ENCODE data around the gene CCDC182.

The CCDC182 gene

DNA sequence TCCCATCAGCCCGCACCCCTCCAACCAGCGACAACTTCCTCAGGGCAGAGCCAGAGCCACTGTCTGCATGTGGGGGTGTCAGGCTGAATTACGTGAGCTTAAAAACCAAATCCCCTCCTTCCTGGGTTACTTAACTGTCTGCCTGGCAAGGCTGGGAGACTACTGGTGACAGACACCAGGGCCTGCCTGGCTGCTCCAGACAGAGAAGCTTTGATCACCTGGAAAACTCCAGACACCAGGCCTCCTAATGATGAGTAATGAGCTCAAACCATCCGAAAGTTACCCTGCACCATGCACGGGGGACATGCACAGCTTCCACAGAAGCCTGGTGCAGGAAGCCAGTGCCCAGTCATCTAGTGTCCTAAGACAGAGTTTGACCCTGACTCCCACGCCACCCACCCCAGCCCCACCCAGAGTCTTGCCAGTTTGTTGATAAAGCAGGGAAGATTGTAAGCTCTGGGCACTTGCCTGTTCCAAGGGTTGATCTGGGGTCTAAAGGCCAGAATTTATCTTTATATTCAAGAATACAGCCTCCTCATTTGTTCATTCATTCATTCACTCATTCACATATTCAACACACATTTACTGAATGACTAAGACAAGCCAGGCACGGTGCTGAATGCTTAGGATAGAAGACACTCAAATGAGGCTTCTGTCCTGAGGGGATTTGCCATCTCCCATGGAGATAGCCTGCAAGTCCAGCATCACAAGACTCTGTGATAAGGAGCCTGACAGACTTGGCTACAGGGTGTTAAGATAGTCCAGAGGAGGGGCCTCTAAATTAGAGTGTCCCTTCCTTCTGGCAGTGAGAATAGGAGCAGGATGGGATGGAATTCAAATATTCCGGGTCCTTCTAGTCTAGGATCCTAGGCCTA is 7.2 kb upstream of the CCDC182 start:
- no peaks in the 10 kb centered on the region for H3K9me3 ChIP-seq (ENCODE audit: control insufficient read depth, low read length)
- no peak overlapping the region for H3K4me3 ChIP-seq (ENCODE audit: low read length)
- H3K4me1 ChIP-seq (ENCODE audit: control insufficient read depth, insufficient read depth, low read length), result no peaks in the 10 kb centered on the region
- H3K27me3 ChIP-seq (ENCODE audit: control insufficient read depth, insufficient read depth, low read length), result no peaks in the 10 kb centered on the region
- no peak overlapping the region for H3K9ac ChIP-seq (ENCODE audit: low read length)
- H3K36me3 ChIP-seq (ENCODE audit: control insufficient read depth, insufficient read depth, low read length), result no peaks in the 10 kb centered on the region

DNA sequence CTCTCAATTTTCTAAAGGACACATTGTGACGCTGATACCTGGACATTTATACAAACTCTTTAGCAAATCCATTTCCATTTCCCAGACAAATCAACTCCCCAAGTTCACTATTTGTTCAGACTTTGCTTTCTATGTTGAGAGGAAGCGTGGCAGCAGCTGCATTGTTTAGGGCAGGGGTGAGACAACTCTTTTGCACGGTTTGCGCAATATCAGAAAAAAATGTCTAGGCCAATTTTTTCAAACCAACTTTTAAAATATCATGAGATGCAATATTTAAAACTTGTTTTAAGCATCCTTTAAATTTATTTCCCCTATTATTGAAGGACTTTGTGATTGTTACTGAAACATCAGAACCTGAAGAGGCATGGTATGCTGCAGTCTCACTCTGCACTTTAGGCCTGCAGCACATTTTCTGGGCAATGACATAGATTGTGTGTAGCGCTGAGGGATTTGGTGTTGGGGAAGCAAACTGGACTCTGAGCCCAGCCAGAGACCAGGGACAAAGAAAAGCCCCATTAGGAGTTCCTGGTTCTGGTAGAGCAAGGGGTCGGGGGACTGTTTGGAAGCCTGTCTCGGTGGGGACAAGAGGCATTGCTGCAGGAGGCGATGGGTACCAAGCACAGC is 6.4 kb upstream of the CCDC182 start:
- no peak overlapping the region for H3K4me3 ChIP-seq (ENCODE audit: low read length)
- no peaks in the 10 kb centered on the region for H3K27me3 ChIP-seq (ENCODE audit: control insufficient read depth, insufficient read depth, low read length)
- H3K9me3 ChIP-seq (ENCODE audit: control insufficient read depth, low read length), result no peaks in the 10 kb centered on the region
- H3K36me3 ChIP-seq (ENCODE audit: control insufficient read depth, insufficient read depth, low read length), result no peaks in the 10 kb centered on the region
- no peak overlapping the region for H3K9ac ChIP-seq (ENCODE audit: low read length)
- H3K4me1 ChIP-seq (ENCODE audit: control insufficient read depth, insufficient read depth, low read length), result no peaks in the 10 kb centered on the region

GRCh38 chr17:57750895-57751294 is 5.8 kb upstream of the CCDC182 start:
- Histone ChIP-seq H3K27me3 (ENCODE audit: control insufficient read depth, insufficient read depth, low read length) (no peaks in the 10 kb centered on the region), H3K4me1 (ENCODE audit: control insufficient read depth, insufficient read depth, low read length) (no peaks in the 10 kb centered on the region), H3K9ac (ENCODE audit: low read length) (no peak overlapping the region), H3K9me3 (ENCODE audit: control insufficient read depth, low read length) (no peaks in the 10 kb centered on the region), H3K4me3 (ENCODE audit: low read length) (no peak overlapping the region), H3K36me3 (ENCODE audit: control insufficient read depth, insufficient read depth, low read length) (no peaks in the 10 kb centered on the region)

DNA sequence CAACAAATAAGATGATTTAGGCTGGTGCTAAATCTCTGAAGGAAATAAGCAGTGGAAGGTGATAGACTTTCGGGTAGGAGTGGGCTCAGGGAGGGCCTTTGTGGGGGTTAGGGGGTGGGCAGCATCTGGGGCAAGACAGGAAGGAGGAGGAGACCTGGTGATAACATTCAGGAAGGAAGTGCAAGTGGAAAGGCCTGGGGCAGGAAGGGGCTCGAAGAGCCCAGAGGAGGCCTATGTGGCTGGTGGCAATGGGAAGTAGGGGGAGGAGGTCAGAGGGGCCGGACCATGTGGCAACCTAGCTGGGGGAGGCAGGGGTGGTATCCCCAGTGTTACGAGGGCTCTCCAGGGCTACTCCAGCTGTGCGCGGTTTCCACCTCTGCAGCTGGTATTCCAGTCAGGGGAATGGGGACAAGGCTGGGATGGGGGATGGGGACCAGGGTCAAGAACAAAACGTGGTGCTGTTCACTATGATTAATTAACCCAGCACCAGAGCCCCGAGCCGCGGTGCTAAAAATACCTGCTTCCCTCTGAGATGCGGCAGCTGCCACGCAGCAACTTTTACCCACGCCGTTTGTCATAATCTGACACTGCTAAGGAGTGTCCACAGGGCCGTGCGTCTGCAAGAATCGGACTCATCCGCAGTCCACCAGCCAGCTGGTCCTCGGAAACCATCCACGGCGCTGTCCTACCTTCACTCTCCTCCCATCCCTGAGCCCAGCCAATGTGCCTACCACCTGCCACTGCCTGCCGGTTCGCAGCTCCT is 5.2 kb upstream of the CCDC182 start:
- no peaks in the 10 kb centered on the region for H3K4me1 ChIP-seq (ENCODE audit: control insufficient read depth, insufficient read depth, low read length)
- no peak overlapping the region for H3K4me3 ChIP-seq (ENCODE audit: low read length)
- H3K36me3 ChIP-seq (ENCODE audit: control insufficient read depth, insufficient read depth, low read length), result no peaks in the 10 kb centered on the region
- H3K9me3 ChIP-seq (ENCODE audit: control insufficient read depth, low read length), result no peaks in the 10 kb centered on the region
- H3K27me3 ChIP-seq (ENCODE audit: control insufficient read depth, insufficient read depth, low read length), result no peaks in the 10 kb centered on the region
- no peak overlapping the region for H3K9ac ChIP-seq (ENCODE audit: low read length)

DNA sequence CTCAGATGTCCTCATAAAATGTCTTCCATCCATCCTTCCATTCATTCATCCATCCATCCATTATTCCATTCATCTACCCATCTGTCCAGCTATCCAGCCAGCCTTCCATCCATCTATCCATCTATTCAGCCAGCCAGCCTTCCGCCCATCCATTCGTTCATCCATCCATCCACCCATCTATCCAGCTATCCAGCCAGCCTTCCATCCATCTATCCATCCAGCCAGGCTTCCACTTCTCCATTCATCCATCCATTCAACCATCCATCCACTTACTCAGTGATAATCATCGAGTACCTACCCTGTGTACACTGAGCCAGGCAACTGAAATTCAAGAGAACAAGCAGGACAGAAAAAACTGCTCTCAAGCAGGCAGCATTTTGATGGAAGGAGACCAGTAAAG is 4.6 kb upstream of the CCDC182 start:
- Histone ChIP-seq H3K9ac (ENCODE audit: low read length) (no peak overlapping the region), H3K4me3 (ENCODE audit: low read length) (no peak overlapping the region), H3K27me3 (ENCODE audit: control insufficient read depth, insufficient read depth, low read length) (no peaks in the 10 kb centered on the region), H3K9me3 (ENCODE audit: control insufficient read depth, low read length) (no peaks in the 10 kb centered on the region), H3K4me1 (ENCODE audit: control insufficient read depth, insufficient read depth, low read length) (no peaks in the 10 kb centered on the region), H3K36me3 (ENCODE audit: control insufficient read depth, insufficient read depth, low read length) (no peaks in the 10 kb centered on the region)

GRCh38 chr17:57747221-57748017 is 2.3 kb upstream of the CCDC182 start:
- H3K4me1 ChIP-seq (ENCODE audit: control insufficient read depth, insufficient read depth, low read length), result no peaks in the 10 kb centered on the region
- H3K36me3 ChIP-seq (ENCODE audit: control insufficient read depth, insufficient read depth, low read length), result no peaks in the 10 kb centered on the region
- H3K27me3 ChIP-seq (ENCODE audit: control insufficient read depth, insufficient read depth, low read length), result no peaks in the 10 kb centered on the region
- H3K4me3 ChIP-seq (ENCODE audit: low read length), result no peak overlapping the region
- no peaks in the 10 kb centered on the region for H3K9me3 ChIP-seq (ENCODE audit: control insufficient read depth, low read length)
- H3K9ac ChIP-seq (ENCODE audit: low read length), result no peak overlapping the region

- Histone ChIP-seq H3K4me1 (ENCODE audit: control insufficient read depth, insufficient read depth, low read length) (no peaks in the 10 kb centered on the region), H3K27me3 (ENCODE audit: control insufficient read depth, insufficient read depth, low read length) (peaks cover under 1% of the 10 kb centered on the region), H3K4me3 (ENCODE audit: low read length) (no peak overlapping the region), H3K36me3 (ENCODE audit: control insufficient read depth, insufficient read depth, low read length) (no peaks in the 10 kb centered on the region), H3K9ac (ENCODE audit: low read length) (no peak overlapping the region), H3K9me3 (ENCODE audit: control insufficient read depth, low read length) (no peaks in the 10 kb centered on the region)
Measured at GRCh38 chr17:57746221-57746620, 1.1 kb upstream of the CCDC182 start.

DNA sequence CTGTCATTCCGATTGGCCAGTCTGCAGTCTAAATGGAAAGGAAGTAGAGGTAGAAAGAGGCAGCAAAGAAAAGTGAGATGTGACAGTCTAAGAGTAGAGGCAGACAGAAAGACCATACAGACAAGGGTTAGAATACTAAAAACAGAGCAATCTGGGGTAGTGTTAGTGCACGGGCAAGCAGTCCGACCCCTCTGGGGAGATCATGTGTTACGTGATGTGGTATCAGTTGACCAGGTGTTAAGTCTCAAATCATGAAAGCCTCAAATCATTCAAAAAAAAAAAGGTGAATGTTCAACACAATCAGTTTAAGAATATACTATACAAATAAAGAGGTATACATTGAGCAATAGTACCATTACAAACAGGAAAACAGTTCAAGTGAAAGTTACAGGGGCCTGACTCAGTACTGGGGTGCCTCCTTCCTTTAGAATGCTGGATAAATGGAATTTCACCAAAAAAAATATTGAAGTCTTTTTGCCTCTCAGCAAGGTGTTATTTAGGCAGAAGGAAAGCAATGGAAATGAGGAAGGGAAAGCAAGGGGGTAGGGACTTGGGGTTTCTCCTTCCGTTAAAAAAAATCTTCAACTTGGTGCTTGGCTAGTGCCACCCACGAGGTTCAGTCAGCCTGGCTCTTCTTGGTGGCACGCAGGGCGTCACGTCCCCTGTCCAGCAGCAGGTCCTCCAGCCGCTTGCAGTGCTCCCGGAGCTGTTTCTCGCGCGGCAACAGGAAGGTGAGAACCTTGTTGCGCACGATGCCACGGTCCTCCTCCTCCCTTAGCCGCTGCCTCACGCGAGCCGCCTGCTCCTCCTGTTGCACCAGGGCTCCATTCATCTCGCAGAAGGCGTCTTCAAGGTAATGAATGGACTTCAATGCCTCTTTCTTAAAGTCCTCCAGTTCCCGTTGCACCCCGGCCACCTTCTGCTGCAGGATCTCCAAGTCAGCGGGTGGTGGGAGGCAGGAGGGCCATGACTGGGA is 616 bp downstream of the CCDC182 start:
- Histone ChIP-seq H3K4me1 (ENCODE audit: control insufficient read depth, insufficient read depth, low read length) (no peaks in the 10 kb centered on the region), H3K9ac (ENCODE audit: low read length) (no peak overlapping the region), H3K27me3 (ENCODE audit: control insufficient read depth, insufficient read depth, low read length) (peaks cover 4% of the 10 kb centered on the region), H3K9me3 (ENCODE audit: control insufficient read depth, low read length) (no peaks in the 10 kb centered on the region), H3K36me3 (ENCODE audit: control insufficient read depth, insufficient read depth, low read length) (no peaks in the 10 kb centered on the region), H3K4me3 (ENCODE audit: low read length) (no peak overlapping the region)

DNA sequence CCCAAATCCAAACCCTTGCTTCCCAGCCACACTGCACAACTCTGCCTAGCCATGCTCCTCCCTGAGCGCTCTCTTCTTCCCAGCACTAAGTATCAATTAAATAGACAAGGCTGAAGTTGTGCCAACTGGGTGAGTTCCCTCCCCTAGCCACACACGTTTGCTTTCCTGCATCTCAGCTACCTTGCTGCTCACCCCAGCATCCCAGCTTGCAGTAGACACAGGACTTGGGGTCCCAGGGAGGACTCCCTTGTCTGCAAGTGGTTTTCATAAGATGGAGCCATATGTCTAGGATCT is 4.9 kb downstream of the CCDC182 start:
- Histone ChIP-seq H3K4me3 (ENCODE audit: low read length) (no peak overlapping the region), H3K4me1 (ENCODE audit: control insufficient read depth, insufficient read depth, low read length) (no peaks in the 10 kb centered on the region), H3K36me3 (ENCODE audit: control insufficient read depth, insufficient read depth, low read length) (no peaks in the 10 kb centered on the region), H3K9me3 (ENCODE audit: control insufficient read depth, low read length) (no peaks in the 10 kb centered on the region), H3K9ac (ENCODE audit: low read length) (no peak overlapping the region), H3K27me3 (ENCODE audit: control insufficient read depth, insufficient read depth, low read length) (peaks cover 4% of the 10 kb centered on the region)

DNA sequence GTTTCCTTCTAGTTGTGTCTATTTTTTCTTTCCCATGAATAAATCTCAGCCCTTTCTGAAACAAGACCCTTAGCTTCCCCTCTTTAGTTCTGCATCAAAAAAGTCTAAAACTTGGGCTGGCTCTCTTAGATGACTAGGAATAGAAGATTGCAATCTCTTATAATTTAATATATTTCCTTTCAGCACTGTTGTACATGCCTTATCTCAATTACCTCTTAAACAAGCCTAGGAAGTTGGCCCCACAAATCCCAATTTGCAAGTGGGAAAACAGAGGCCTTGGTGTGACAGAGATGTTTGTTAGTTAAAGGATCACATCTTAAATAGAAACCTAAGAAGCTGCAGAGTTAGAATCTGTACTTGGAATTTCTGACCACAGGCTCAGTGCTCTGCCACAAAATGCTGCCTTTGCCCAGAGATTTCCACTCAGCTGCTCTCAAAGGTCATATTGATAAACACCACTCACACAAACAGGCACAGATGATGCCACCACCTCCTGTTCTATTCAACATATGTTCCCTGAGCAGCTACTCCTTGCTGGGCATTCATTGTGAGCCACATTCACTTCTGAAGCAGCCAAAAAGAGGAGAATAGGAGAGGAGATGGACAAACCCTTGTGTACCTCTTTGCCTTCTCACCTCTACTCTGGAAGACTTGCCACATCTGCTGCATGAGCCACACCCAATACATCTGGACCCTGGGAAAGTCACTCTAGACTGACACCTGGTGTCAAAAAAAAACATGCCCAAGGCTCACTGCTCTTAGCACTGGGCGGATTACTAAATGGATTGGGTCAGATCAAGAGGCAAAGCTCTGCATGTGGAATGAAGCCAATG is 5.5 kb downstream of the CCDC182 start:
- Histone ChIP-seq H3K9ac (ENCODE audit: low read length) (no peak overlapping the region), H3K27me3 (ENCODE audit: control insufficient read depth, insufficient read depth, low read length) (peaks cover 4% of the 10 kb centered on the region), H3K9me3 (ENCODE audit: control insufficient read depth, low read length) (no peaks in the 10 kb centered on the region), H3K36me3 (ENCODE audit: control insufficient read depth, insufficient read depth, low read length) (no peaks in the 10 kb centered on the region), H3K4me1 (ENCODE audit: control insufficient read depth, insufficient read depth, low read length) (no peaks in the 10 kb centered on the region), H3K4me3 (ENCODE audit: low read length) (no peak overlapping the region)
